KMS-11 (cell line): Measurements from ENCODE around the gene LRP4.

Experiments
- H2AFZ ChIP-seq: fragments of 200-600 bp; sonication (generic); 2 replicates; pipeline ENCODE4 v1.6.1; 2016; ENCODE audit warnings: antibody characterized with exemption, mixed run types, low read depth
- H3K27ac ChIP-seq: fragments of 200-600 bp; sonication (generic); 2 replicates; pipeline ENCODE4 v1.6.1; 2016; ENCODE audit warnings: mild to moderate bottlenecking, mixed run types
- H3K27me3 ChIP-seq: fragments of 200-600 bp; sonication (generic); 2 replicates; pipeline ENCODE4 v1.6.1; 2017; ENCODE audit warnings: mild to moderate bottlenecking, low read depth, mixed run types, moderate library complexity; ENCODE audit not compliant: insufficient read depth
- H3K36me3 ChIP-seq: fragments of 200-600 bp; sonication (generic); 2 replicates; pipeline ENCODE4 v1.6.1; 2017; ENCODE audit warnings: mild to moderate bottlenecking, mixed run types; ENCODE audit not compliant: insufficient read depth
- H3K4me1 ChIP-seq: fragments of 200-600 bp; sonication (generic); 2 replicates; pipeline ENCODE4 v1.6.1; 2016; ENCODE audit warnings: mild to moderate bottlenecking, low read depth, mixed run types; ENCODE audit not compliant: poor library complexity, severe bottlenecking
- H3K4me2 ChIP-seq: fragments of 200-600 bp; sonication (generic); 2 replicates; pipeline ENCODE4 v1.7.0; 2016; ENCODE audit warnings: mild to moderate bottlenecking, mixed run types
- H3K4me3 ChIP-seq: fragments of 200-600 bp; sonication (generic); IDR thresholded peaks from 2 replicates; pipeline ENCODE4 v1.6.1; 2017; ENCODE audit warnings: low read depth, low read length, mixed read lengths; ENCODE audit not compliant: insufficient read depth
- H3K79me2 ChIP-seq: fragments of 200-600 bp; sonication (generic); 2 replicates; pipeline ENCODE4 v1.6.1; 2016; ENCODE audit warnings: low read depth, mixed run types; ENCODE audit not compliant: insufficient read depth
- H3K9ac ChIP-seq: fragments of 200-600 bp; sonication (generic); 2 replicates; pipeline ENCODE4 v1.6.1; 2016; ENCODE audit warnings: mild to moderate bottlenecking, mixed run types
- H4K20me1 ChIP-seq: fragments of 200-600 bp; sonication (generic); 2 replicates; pipeline ENCODE4 v1.6.1; 2016; ENCODE audit warnings: mild to moderate bottlenecking, mixed run types; ENCODE audit not compliant: insufficient read depth
- CTCF ChIP-seq: fragments of 200-600 bp; sonication (generic); conservative IDR thresholded peaks from 2 replicates; pipeline ENCODE4 v1.6.1; 2017; ENCODE audit warnings: low read depth, mild to moderate bottlenecking, antibody characterized with exemption, low read length, moderate library complexity, mixed read lengths

LRP4 gene

GRCh38 chr11:46826310-46827044, 91.9 kb downstream of the LRP4 start:
- Histone ChIP-seq H3K27ac (no peak overlapping the region), H3K4me1 (peaks cover 5% of the 10 kb centered on the region), H3K4me3 (no peak overlapping the region), H2AFZ (no peak overlapping the region), H3K79me2 (peaks cover 80% of the 10 kb centered on the region; the same call in 1 of the 2 replicates), H3K4me2 (no peak overlapping the region), H3K9ac (no peak overlapping the region), H4K20me1 (peaks cover 11% of the 10 kb centered on the region; the same call in 1 of the 2 replicates), H3K27me3 (no peaks in the 10 kb centered on the region), H3K36me3 (0 out of 2 replicates have a peak, but pooled peaks cover 4% of the 10 kb centered on the region)
- TF ChIP-seq CTCF: no peak

- H4K20me1 ChIP-seq: no peaks in the 10 kb centered on the region
- no peak overlapping the region for H3K4me2 ChIP-seq
- H2AFZ ChIP-seq: no peak overlapping the region
- H3K79me2 ChIP-seq: peaks cover 3% of the 10 kb centered on the region; the same call in 1 of the 2 replicates
- no peak overlapping the region for H3K9ac ChIP-seq
- H3K36me3 ChIP-seq: peaks cover 4% of the 10 kb centered on the region; the same call in 1 of the 2 replicates
- no peak overlapping the region for H3K4me3 ChIP-seq
- TF ChIP-seq CTCF: peak; percentile 48
- H3K27me3 ChIP-seq: no peaks in the 10 kb centered on the region
- no peak overlapping the region for H3K27ac ChIP-seq
- peaks cover 7% of the 10 kb centered on the region for H3K4me1 ChIP-seq
Observed at GRCh38 chr11:46808799-46809431, 109.4 kb downstream of the LRP4 start.
